ENCODE data around the gene IFNAR1.

The IFNAR1 gene

GRCh38 chr21:33388188-33388587, 63.4 kb downstream of the IFNAR1 start:
- H3K4me3 ChIP-seq (ENCODE audit: low read depth, low read length), result no peak overlapping the region
- DNase-seq (ENCODE audit: low read depth), result no peak
- TF ChIP-seq, protein P1, sequence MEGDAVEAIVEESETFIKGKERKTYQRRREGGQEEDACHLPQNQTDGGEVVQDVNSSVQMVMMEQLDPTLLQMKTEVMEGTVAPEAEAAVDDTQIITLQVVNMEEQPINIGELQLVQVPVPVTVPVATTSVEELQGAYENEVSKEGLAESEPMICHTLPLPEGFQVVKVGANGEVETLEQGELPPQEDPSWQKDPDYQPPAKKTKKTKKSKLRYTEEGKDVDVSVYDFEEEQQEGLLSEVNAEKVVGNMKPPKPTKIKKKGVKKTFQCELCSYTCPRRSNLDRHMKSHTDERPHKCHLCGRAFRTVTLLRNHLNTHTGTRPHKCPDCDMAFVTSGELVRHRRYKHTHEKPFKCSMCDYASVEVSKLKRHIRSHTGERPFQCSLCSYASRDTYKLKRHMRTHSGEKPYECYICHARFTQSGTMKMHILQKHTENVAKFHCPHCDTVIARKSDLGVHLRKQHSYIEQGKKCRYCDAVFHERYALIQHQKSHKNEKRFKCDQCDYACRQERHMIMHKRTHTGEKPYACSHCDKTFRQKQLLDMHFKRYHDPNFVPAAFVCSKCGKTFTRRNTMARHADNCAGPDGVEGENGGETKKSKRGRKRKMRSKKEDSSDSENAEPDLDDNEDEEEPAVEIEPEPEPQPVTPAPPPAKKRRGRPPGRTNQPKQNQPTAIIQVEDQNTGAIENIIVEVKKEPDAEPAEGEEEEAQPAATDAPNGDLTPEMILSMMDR (conservative IDR thresholded peaks at IDR 0.05; ENCODE audit: low read depth, low read length), result no peak

GRCh38 chr21:33390479-33390878, 65.7 kb downstream of the IFNAR1 start:
- TF ChIP-seq, protein P1 (conservative IDR thresholded peaks at IDR 0.05; ENCODE audit: low read depth, low read length), result no peak
- no peak for DNase-seq (ENCODE audit: low read depth)
- H3K4me3 ChIP-seq (ENCODE audit: low read depth, low read length), result no peak overlapping the region

- no peak overlapping the region for H3K4me3 ChIP-seq (ENCODE audit: low read depth, low read length)
- DNase-seq (ENCODE audit: low read depth), result no peak
- TF ChIP-seq, protein P1 (conservative IDR thresholded peaks at IDR 0.05; ENCODE audit: low read depth, low read length), result no peak
Observed at GRCh38 chr21:33391656-33392055, 66.9 kb downstream of the IFNAR1 start.

- DNase-seq (ENCODE audit: low read depth), result no peak
- TF ChIP-seq, protein P1 (conservative IDR thresholded peaks at IDR 0.05; ENCODE audit: low read depth, low read length), result no peak
- H3K4me3 ChIP-seq (ENCODE audit: low read depth, low read length), result no peak overlapping the region
Observed at GRCh38 chr21:33392284-33392985, 67.7 kb downstream of the IFNAR1 start.

DNA sequence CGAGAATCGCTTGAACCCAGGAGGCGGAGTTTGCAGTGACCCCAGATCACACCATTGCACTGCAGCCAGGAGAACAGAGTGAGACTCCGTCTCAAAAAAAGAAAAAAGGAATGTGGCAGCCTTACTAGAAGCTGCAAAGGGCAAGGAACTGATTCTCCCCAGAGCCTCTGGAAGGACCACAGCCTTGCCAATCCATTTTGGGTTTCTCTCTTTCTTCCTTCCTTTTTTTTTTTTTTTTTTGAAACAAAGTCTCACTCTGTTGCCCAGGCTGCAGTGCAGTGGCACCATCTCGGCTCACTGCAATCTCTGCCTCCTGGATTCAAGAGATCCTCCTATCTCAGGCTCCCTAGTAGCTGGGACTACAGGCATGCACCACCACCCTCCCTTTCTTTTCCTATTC, 68.6 kb downstream of the IFNAR1 start:
- H3K4me3 ChIP-seq (ENCODE audit: low read depth, low read length), result no peak overlapping the region
- no peak for DNase-seq (ENCODE audit: low read depth)
- TF ChIP-seq, protein P1 (conservative IDR thresholded peaks at IDR 0.05; ENCODE audit: low read depth, low read length), result no peak

GRCh38 chr21:33394260-33394659, 69.5 kb downstream of the IFNAR1 start:
- no peak overlapping the region for H3K4me3 ChIP-seq (ENCODE audit: low read depth, low read length)
- TF ChIP-seq, protein P1 (conservative IDR thresholded peaks at IDR 0.05; ENCODE audit: low read depth, low read length), result no peak
- DNase-seq (ENCODE audit: low read depth), result no peak

- DNase-seq (ENCODE audit: low read depth), result no peak
- no peak overlapping the region for H3K4me3 ChIP-seq (ENCODE audit: low read depth, low read length)
- TF ChIP-seq, protein P1 (conservative IDR thresholded peaks at IDR 0.05; ENCODE audit: low read depth, low read length), result no peak
Observed at GRCh38 chr21:33395891-33396331, 71.1 kb downstream of the IFNAR1 start.
